Fibroblast of skin of back (primary cell): ENCODE data around the gene MGAT4D.
A peak's percentile ranks its signal among the peaks of the same experiment; 100 is the strongest.
"Not testable (repeated sequence)": the region's sequence is repeated elsewhere in the genome, so short reads cannot be mapped to it uniquely, and the experiment has no call there.

ENCODE experiments used
- DNase-seq: peaks from one replicate; pipeline ENCODE4 v3.0.0-alpha.2; 2013

Gene MGAT4D

GRCh38 chr4:140439644-140440142, 58.4 kb downstream of the MGAT4D start:
- DNase-seq = no peak

- no peak for DNase-seq
Measured at GRCh38 chr4:140427919-140428471, 70.1 kb downstream of the MGAT4D start.

GRCh38 chr4:140427106-140427918, 70.8 kb downstream of the MGAT4D start, which contains the start of gene CLGN:
CLGN (minus strand) TSS chr4:140427648; CDS start chr4:140413078, 14,570 bp downstream.
- DNase-seq = peak; percentile 55

GRCh38 chr4:140426610-140427105, 71.4 kb downstream of the MGAT4D start:
- no peak for DNase-seq

- no peak for DNase-seq
Measured at GRCh38 chr4:140423106-140423505, 75.0 kb downstream of the MGAT4D start.

- DNase-seq = not testable (repeated sequence)
Measured at GRCh38 chr4:140413130-140413969, 84.7 kb downstream of the MGAT4D start.

- DNase-seq = no peak
Measured at GRCh38 chr4:140408974-140409373, 89.1 kb downstream of the MGAT4D start.

GRCh38 chr4:140406292-140406691, 91.8 kb downstream of the MGAT4D start:
- no peak for DNase-seq

- DNase-seq = no peak
Measured at GRCh38 chr4:140400111-140400510, 98.0 kb downstream of the MGAT4D start.

GRCh38 chr4:140395668-140396067, 102.4 kb downstream of the MGAT4D start:
- DNase-seq = no peak
